ENCODE measurements around the gene KCNJ1. TPM values are rescaled to one million over a fixed set of nuclear protein-coding genes. Genes with fewer than 3 reads are reported as not detected.

Gene KCNJ1
- total and polyA plus RNA-seq, 2 donors (not counting 3 experiments of a cell fraction or from before 2014, with no cell fraction given): not detected

DNA sequence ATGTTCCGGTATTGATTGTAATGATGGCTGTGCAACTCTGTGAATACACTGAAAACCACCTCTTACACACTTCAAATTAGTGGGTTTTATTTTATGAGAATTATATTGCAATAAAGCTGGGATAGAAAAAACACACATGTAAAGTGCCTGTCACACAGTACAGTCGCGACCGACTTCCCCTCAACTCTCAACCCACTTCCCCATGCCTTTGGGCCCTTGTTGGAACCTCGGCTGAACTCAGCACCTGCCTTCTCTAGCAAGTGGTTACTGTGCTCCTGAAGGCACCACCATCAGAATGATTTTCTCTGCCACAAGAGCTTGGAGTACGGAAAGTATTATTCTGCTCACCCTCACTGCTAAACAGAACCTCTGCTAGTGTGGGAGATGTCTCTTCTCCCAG lies 13.5 kb downstream of the KCNJ1 start:
- intact Hi-C loops (cut with micrococcal nuclease) (no loop called here), dilution Hi-C loops (cut with MboI; ENCODE audit: extremely low pct_ligation_motif_present, low sequenced_read_pairs) (no loop called here)
- H3K4me2 ChIP-seq (ENCODE audit: insufficient read depth, low read length): no peak overlapping the region
- CTCF ChIA-PET: interaction anchor here (0.7 to 1.0 kb wide), 2 partner anchors 9 to 23 kb away, joined by 3 to 4 read pairs; no protein-coding TSS in a partner anchor
- no peaks in the 10 kb centered on the region for H4K20me1 ChIP-seq (replicated peaks; ENCODE audit: control insufficient read depth, extremely low read depth, insufficient read depth, low read length)
- FAIRE-seq (no peak), DNase-seq (ENCODE audit: low read depth, low spot score) (no peak)
- peaks cover 2% of the 10 kb centered on the region for H3K4me1 ChIP-seq (ENCODE audit: control insufficient read depth, extremely low read depth, insufficient read depth, low read length)
- H3K9me1 ChIP-seq (replicated peaks; ENCODE audit: control insufficient read depth, extremely low read depth, insufficient read depth, low read length): no peaks in the 10 kb centered on the region
- H3K36me3 ChIP-seq (ENCODE audit: control insufficient read depth in 2 of 2, extremely low read depth in 1 of 2, insufficient read depth in 2 of 2, low read length in 2 of 2): no peaks in the 10 kb centered on the region
- H3K9ac ChIP-seq (replicated peaks; ENCODE audit: extremely low read depth, insufficient read depth, low read length): no peak overlapping the region
- H2AFZ ChIP-seq (ENCODE audit: low read depth, low read length): no peak overlapping the region
- H3K27me3 ChIP-seq (ENCODE audit: control insufficient read depth in 2 of 2, insufficient read depth in 2 of 2, low read length in 2 of 2): no peaks in the 10 kb centered on the region
- no peak overlapping the region for H3K27ac ChIP-seq (ENCODE audit: insufficient read depth, low read depth, low read length)
- no peaks in the 10 kb centered on the region for H3K9me3 ChIP-seq (replicated peaks; ENCODE audit: control insufficient read depth, insufficient read depth, low read length)
- POLR2A ChIA-PET: no interaction called here
- H3K79me2 ChIP-seq (ENCODE audit: control insufficient read depth, insufficient read depth, low read length): no peaks in the 10 kb centered on the region
- BruUV-seq (replicated peaks): no TSS peak
- no peak overlapping the region for H3K4me3 ChIP-seq (replicated peaks in 1 of 3; ENCODE audit: insufficient read depth in 1 of 3, low read depth in 1 of 3, low read length in 3 of 3)
- TF ChIP-seq CTCF (IDR thresholded peaks at IDR 0.05; ENCODE audit: extremely low read depth in 1 of 2, insufficient read depth in 1 of 2, low read depth in 1 of 2, low read length in 2 of 2) (no peak), FOS (IDR thresholded peaks at IDR 0.05; ENCODE audit: borderline replicate concordance, insufficient read depth, low read length) (no peak), JUN (IDR thresholded peaks at IDR 0.05; ENCODE audit: borderline replicate concordance, insufficient read depth, insufficient read length, low read depth) (no peak)

GRCh38 chr11:128852327-128853023 lies 14.6 kb downstream of the KCNJ1 start:
- intact Hi-C loops (cut with micrococcal nuclease) (no loop called here), dilution Hi-C loops (cut with MboI; ENCODE audit: extremely low pct_ligation_motif_present, low sequenced_read_pairs) (no loop called here)
- Histone ChIP-seq H4K20me1 (replicated peaks; ENCODE audit: control insufficient read depth, extremely low read depth, insufficient read depth, low read length) (no peaks in the 10 kb centered on the region), H3K79me2 (ENCODE audit: control insufficient read depth, insufficient read depth, low read length) (no peaks in the 10 kb centered on the region), H3K9ac (replicated peaks; ENCODE audit: extremely low read depth, insufficient read depth, low read length) (no peak overlapping the region), H3K4me3 (replicated peaks in 1 of 3; ENCODE audit: insufficient read depth in 1 of 3, low read depth in 1 of 3, low read length in 3 of 3) (no peak overlapping the region), H3K36me3 (ENCODE audit: control insufficient read depth in 2 of 2, extremely low read depth in 1 of 2, insufficient read depth in 2 of 2, low read length in 2 of 2) (no peaks in the 10 kb centered on the region), H3K4me1 (ENCODE audit: control insufficient read depth, extremely low read depth, insufficient read depth, low read length) (peaks cover 3% of the 10 kb centered on the region), H3K4me2 (ENCODE audit: insufficient read depth, low read length) (no peak overlapping the region), H2AFZ (ENCODE audit: low read depth, low read length) (no peak overlapping the region), H3K27me3 (ENCODE audit: control insufficient read depth in 2 of 2, insufficient read depth in 2 of 2, low read length in 2 of 2) (no peaks in the 10 kb centered on the region), H3K9me1 (replicated peaks; ENCODE audit: control insufficient read depth, extremely low read depth, insufficient read depth, low read length) (no peaks in the 10 kb centered on the region), H3K27ac (ENCODE audit: insufficient read depth, low read depth, low read length) (no peak overlapping the region), H3K9me3 (replicated peaks; ENCODE audit: control insufficient read depth, insufficient read depth, low read length) (no peaks in the 10 kb centered on the region)
- ChIA-PET CTCF (interaction anchor here (1.0 kb wide), 2 partner anchors 221 to 695 kb away, joined by 3 to 4 read pairs; no protein-coding TSS in a partner anchor), POLR2A (no interaction called here)
- no peak for TF ChIP-seq POLR2AphosphoS5 (IDR thresholded peaks at IDR 0.05; ENCODE audit: insufficient read depth, low read depth, low read length)
- no TSS peak for BruUV-seq (replicated peaks)
- no peak for DNase-seq (ENCODE audit: low read depth, low spot score)
- FAIRE-seq: no peak
